Kidney (tissue), 14 donors: ENCODE measurements around the gene ACIN1. TPM values are rescaled to one million over a fixed set of nuclear protein-coding genes. Genes with fewer than 3 reads are reported as not detected.

Source experiments
- DNase-seq, 5 donors: peaks; one replicate each; pipeline ENCODE4 v3.0.0-alpha.2; 2013 to 2020
- FAIRE-seq: peaks from 2 replicates; lab custom pipeline; 2012; peaks lifted over from hg19 to GRCh38; lab: Jason Lieb, UNC
- H3K27ac ChIP-seq, 2 donors: one replicate each; pipeline ENCODE4 v1.7.0; 2013; ENCODE audit warnings: low read depth in 2 of 2, low read length in 2 of 2, inconsistent platforms in 1 of 2
- H3K27me3 ChIP-seq: one replicate; pipeline ENCODE4 v1.7.1; 2013; ENCODE audit warnings: low read length, inconsistent platforms; ENCODE audit not compliant: control insufficient read depth, insufficient read depth
- H3K36me3 ChIP-seq, 3 donors: one replicate each; pipeline versions ENCODE4 v1.7.0 to v1.7.1; 2013; ENCODE audit warnings: low read length in 3 of 3, control low read depth in 1 of 3, inconsistent platforms in 1 of 3; ENCODE audit not compliant: insufficient read depth in 3 of 3, control insufficient read depth in 2 of 3
- H3K4me1 ChIP-seq, 3 donors: one replicate each; pipeline versions ENCODE4 v1.7.0 to v1.7.1; 2013; ENCODE audit warnings: low read length in 3 of 3, inconsistent platforms in 1 of 3, low read depth in 1 of 3; ENCODE audit not compliant: control insufficient read depth in 2 of 3, insufficient read depth in 2 of 3
- H3K4me3 ChIP-seq, 3 donors: one replicate each; pipeline versions ENCODE4 v1.7.0 to v1.8.1; 2013; ENCODE audit warnings: low read length in 3 of 3, control low read depth in 1 of 3, inconsistent platforms in 1 of 3
- H3K9ac ChIP-seq, 3 donors: one replicate each; pipeline versions ENCODE4 v1.7.0 to v1.7.1; 2013; ENCODE audit warnings: low read length in 3 of 3, control low read depth in 1 of 3, inconsistent platforms in 1 of 3
- H3K9me3 ChIP-seq, 3 donors: one replicate each; pipeline versions ENCODE4 v1.7.0 to v1.7.1; 2013; ENCODE audit warnings: low read length in 3 of 3, control low read depth in 1 of 3, inconsistent platforms in 1 of 3; ENCODE audit not compliant: control insufficient read depth in 2 of 3, insufficient read depth in 1 of 3
- intact Hi-C: fragments of 100-400 bp; cut with DNase I; formaldehyde crosslinking; loops from one replicate; pipeline ENCODE4 v1.11.1; 2022
- polyA plus RNA-seq: library from polyadenylated mRNA; stranded (reverse); fragments of 350-450 nt; fragmentation: Illumina TruSeq; extraction: RNeasy Lipid Tissue Mini Kit (QIAGEN cat#74804); gene quantifications from one replicate; pipeline ENCODE4 v1.2.3, GENCODE V29; 2014; ENCODE audit warnings: low read depth, low replicate concordance; ENCODE audit not compliant: insufficient read depth
- total RNA-seq: library from RNA; stranded (reverse); fragmentation: NEBNext Ultra II Directional; extraction: Animal tissue kit (Norgen Biotek cat#: 25700); gene quantifications from one replicate; pipeline ENCODE4 v1.2.1, GENCODE V29; 2021
- TF ChIP-seq, protein P1 (sequence below): IDR thresholded peaks from 3 replicates; pipeline ENCODE4 v1.5.1; 2012; ENCODE audit warnings: mild to moderate bottlenecking, moderate library complexity, borderline replicate concordance; ENCODE audit not compliant: insufficient read depth; ENCODE audit errors: extremely low read depth
- donor health status: control.
- donor health status: control.
- donor health status: control.
- donor health status: control.
- donor health status: control.
- donor health status: DM: yes; HTN: yes; CAD: no.
- donor health status: Normal renal cell carcinoma (clear cell type).

Gene ACIN1
- total and polyA plus RNA-seq, 2 donors from 2014 or later: 54.9 to 150 TPM

DNA sequence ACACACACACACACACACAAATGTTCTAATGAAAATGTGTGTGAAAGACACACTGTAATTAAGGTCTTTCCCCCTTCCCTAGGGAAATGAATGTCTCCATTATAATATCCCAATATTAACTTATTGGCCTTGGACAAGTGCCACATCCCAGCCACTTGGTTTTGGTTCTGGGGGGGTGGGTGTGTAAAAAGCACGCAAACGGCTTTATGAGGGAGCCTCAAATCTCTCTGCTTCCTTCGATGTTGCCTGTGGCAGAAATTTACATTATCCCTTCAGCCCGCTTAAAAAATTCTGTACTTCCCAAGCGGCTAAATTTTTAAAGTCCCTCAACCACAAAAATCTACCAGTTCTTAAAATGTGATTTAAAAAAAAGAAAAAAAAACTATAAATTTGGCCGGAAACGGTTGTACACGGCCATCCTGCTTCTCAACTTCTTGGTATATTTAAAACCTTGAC is 85.4 kb downstream of the ACIN1 start:
- FAIRE-seq: no peak
- Histone ChIP-seq H3K36me3 (no peaks in the 10 kb centered on the region), H3K27me3 (no peaks in the 10 kb centered on the region), H3K27ac (peak overlapping the region; percentile 79 to 82), H3K9ac (peak overlapping the region; percentile 25 to 70 (median 58)), H3K4me3 (peak overlapping the region; percentile 82 to 87 (median 83)), H3K4me1 (peaks cover 2 to 11% (median 3%) of the 10 kb centered on the region in 3 donors), H3K9me3 (no peaks in the 10 kb centered on the region)
- intact Hi-C loops: no loop called here
- no peak for DNase-seq
- TF ChIP-seq, protein P1, sequence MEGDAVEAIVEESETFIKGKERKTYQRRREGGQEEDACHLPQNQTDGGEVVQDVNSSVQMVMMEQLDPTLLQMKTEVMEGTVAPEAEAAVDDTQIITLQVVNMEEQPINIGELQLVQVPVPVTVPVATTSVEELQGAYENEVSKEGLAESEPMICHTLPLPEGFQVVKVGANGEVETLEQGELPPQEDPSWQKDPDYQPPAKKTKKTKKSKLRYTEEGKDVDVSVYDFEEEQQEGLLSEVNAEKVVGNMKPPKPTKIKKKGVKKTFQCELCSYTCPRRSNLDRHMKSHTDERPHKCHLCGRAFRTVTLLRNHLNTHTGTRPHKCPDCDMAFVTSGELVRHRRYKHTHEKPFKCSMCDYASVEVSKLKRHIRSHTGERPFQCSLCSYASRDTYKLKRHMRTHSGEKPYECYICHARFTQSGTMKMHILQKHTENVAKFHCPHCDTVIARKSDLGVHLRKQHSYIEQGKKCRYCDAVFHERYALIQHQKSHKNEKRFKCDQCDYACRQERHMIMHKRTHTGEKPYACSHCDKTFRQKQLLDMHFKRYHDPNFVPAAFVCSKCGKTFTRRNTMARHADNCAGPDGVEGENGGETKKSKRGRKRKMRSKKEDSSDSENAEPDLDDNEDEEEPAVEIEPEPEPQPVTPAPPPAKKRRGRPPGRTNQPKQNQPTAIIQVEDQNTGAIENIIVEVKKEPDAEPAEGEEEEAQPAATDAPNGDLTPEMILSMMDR: no peak

DNA sequence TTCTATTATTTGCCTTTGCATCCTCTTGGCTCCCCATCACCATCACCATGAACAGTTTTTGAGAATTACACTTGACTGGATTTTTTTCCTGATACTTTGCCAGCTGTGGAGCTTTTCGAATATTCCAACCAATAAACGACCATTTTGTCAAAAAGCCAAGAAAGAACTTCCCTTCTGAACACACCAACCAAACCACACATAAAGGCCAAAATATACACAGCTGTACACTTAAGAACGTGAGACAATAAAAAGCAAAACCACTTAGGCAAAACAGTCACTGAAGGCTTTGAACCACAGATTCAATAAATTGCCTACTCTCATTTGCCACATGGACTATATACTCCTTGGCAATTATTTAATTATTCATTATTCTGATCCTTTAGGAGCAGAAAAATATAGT is 86.1 kb downstream of the ACIN1 start:
- no peak for DNase-seq
- intact Hi-C loops: no loop called here

More for the DNA sequence above, 86.1 kb downstream of the ACIN1 start:
- no peaks in the 10 kb centered on the region for H3K27me3 ChIP-seq
- no peaks in the 10 kb centered on the region for H3K36me3 ChIP-seq
- FAIRE-seq: no peak
- H3K4me3 ChIP-seq: no peak overlapping the region
- no peak overlapping the region for H3K9ac ChIP-seq
- TF ChIP-seq, protein P1: no peak
- no peak overlapping the region for H3K27ac ChIP-seq
- peaks cover 2 to 11% (median 3%) of the 10 kb centered on the region in 3 donors for H3K4me1 ChIP-seq
- no peaks in the 10 kb centered on the region for H3K9me3 ChIP-seq

Other genes starting within 250 kb of the ACIN1 start
- gene LRP10, start 223.4 kb downstream of the ACIN1 start, total RNA-seq: 207 TPM
- 74.7 TPM for gene LRP10, start 223.4 kb downstream of the ACIN1 start, polyA plus RNA-seq
- gene REM2, start 211.9 kb downstream of the ACIN1 start, total RNA-seq: 0.63 TPM
- 0.77 TPM for gene REM2, start 211.9 kb downstream of the ACIN1 start, polyA plus RNA-seq
- gene RBM23, start 176.0 kb downstream of the ACIN1 start, total RNA-seq: 93.6 TPM
- 44.8 TPM for gene RBM23, start 176.0 kb downstream of the ACIN1 start, polyA plus RNA-seq
- gene PRMT5, start 165.8 kb downstream of the ACIN1 start, total RNA-seq: 58.7 TPM
- gene PRMT5, start 165.8 kb downstream of the ACIN1 start, polyA plus RNA-seq: 64.2 TPM
- 38.1 TPM for gene HAUS4, start 138.0 kb downstream of the ACIN1 start, total RNA-seq
- gene HAUS4, start 138.0 kb downstream of the ACIN1 start, polyA plus RNA-seq: 35.8 TPM
- 28.5 TPM for gene AJUBA, start 112.6 kb downstream of the ACIN1 start, total RNA-seq
- 14.6 TPM for gene AJUBA, start 112.6 kb downstream of the ACIN1 start, polyA plus RNA-seq
- gene C14orf93, start 85.0 kb downstream of the ACIN1 start, total RNA-seq: 9.5 TPM
- gene C14orf93, start 85.0 kb downstream of the ACIN1 start, polyA plus RNA-seq: 9.6 TPM
- gene PSMB5, start 60.2 kb downstream of the ACIN1 start, total RNA-seq: 87.1 TPM
- gene PSMB5, start 60.2 kb downstream of the ACIN1 start, polyA plus RNA-seq: 190 TPM
- gene PSMB11, start 52.9 kb downstream of the ACIN1 start, total RNA-seq: not detected
- gene PSMB11, start 52.9 kb downstream of the ACIN1 start, polyA plus RNA-seq: not detected
- 5.1 TPM for gene CDH24, start 37.6 kb downstream of the ACIN1 start, total RNA-seq
- gene CDH24, start 37.6 kb downstream of the ACIN1 start, polyA plus RNA-seq: 5.4 TPM
- gene C14orf119, start 369 bp upstream of the ACIN1 start, total RNA-seq: 42.8 TPM
- 56.6 TPM for gene C14orf119, start 369 bp upstream of the ACIN1 start, polyA plus RNA-seq
- gene CIROP, start 9.9 kb upstream of the ACIN1 start, total RNA-seq: not detected
- not detected for gene CIROP, start 9.9 kb upstream of the ACIN1 start, polyA plus RNA-seq
- not detected for gene CEBPE, start 24.1 kb upstream of the ACIN1 start, total RNA-seq
- gene CEBPE, start 24.1 kb upstream of the ACIN1 start, polyA plus RNA-seq: not detected
- gene SLC7A8, start 88.5 kb upstream of the ACIN1 start, total RNA-seq: 22.9 TPM
- 210 TPM for gene SLC7A8, start 88.5 kb upstream of the ACIN1 start, polyA plus RNA-seq
- gene RNF212B, start 142.8 kb upstream of the ACIN1 start, total RNA-seq: not detected
- 2.8 TPM for gene RNF212B, start 142.8 kb upstream of the ACIN1 start, polyA plus RNA-seq
- gene HOMEZ, start 191.0 kb upstream of the ACIN1 start, total RNA-seq: 14.8 TPM
- 18.5 TPM for gene HOMEZ, start 191.0 kb upstream of the ACIN1 start, polyA plus RNA-seq
- gene PPP1R3E, start 207.7 kb upstream of the ACIN1 start, total RNA-seq: 17.3 TPM
- 22.8 TPM for gene PPP1R3E, start 207.7 kb upstream of the ACIN1 start, polyA plus RNA-seq
- 43.6 TPM for gene BCL2L2, start 211.7 kb upstream of the ACIN1 start, total RNA-seq
- gene BCL2L2, start 211.7 kb upstream of the ACIN1 start, polyA plus RNA-seq: 35.6 TPM
- 145 TPM for gene PABPN1, start 226.3 kb upstream of the ACIN1 start, total RNA-seq
- 140 TPM for gene PABPN1, start 226.3 kb upstream of the ACIN1 start, polyA plus RNA-seq